Measurements from ENCODE around the gene TASP1. TPM values are rescaled to one million over a fixed set of nuclear protein-coding genes. Genes with fewer than 3 reads are reported as not detected.

The TASP1 gene, protein sequence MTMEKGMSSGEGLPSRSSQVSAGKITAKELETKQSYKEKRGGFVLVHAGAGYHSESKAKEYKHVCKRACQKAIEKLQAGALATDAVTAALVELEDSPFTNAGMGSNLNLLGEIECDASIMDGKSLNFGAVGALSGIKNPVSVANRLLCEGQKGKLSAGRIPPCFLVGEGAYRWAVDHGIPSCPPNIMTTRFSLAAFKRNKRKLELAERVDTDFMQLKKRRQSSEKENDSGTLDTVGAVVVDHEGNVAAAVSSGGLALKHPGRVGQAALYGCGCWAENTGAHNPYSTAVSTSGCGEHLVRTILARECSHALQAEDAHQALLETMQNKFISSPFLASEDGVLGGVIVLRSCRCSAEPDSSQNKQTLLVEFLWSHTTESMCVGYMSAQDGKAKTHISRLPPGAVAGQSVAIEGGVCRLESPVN
- polyA plus RNA-seq (2012; ENCODE audit: missing spikeins) = 9.7 TPM

DNA sequence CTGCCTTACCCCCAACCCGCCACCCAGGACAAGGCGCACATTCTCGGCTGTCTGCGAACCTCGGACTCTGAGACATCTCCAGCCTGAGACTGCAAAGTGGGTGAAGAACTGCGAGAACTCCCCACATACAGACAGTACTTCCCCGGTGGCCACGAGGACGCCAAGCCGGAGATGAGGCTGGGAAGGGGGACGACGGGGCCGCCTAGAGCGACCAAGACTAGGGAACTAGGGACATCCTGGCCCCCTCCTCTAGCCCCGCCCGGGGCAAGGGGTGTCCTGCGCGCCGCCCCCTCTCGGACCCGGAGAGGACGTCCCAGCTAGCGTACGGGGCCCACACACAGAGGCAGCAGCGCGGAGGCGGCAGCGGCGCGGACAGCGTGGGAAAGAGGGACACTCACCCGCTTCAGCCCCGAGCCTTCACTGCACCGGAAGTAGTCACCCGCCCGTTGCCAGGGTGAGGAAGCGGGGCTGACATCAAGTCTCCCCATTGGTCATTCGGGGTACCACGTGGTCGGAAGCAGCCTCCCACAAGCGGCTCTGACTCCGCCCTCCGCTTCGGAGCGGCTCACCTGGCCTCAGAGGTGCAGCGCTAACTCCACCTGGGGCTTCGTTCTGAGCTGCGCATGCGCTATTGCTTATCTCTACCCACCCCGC lies at the start of gene TASP1:
Gene TASP1, minus strand, starts transcription at position 437 of the 654 bp plus-strand sequence. CDS start 8,854 bp downstream, outside the sequence.
- FAIRE-seq (peak; percentile 98), DNase-seq (ENCODE audit: insufficient read length) (peak; percentile 83)
- TF ChIP-seq POLR2AphosphoS5 (IDR thresholded peaks at IDR 0.05; ENCODE audit: low read depth, low read length) (peak; percentile 68), TAF1 (IDR thresholded peaks at IDR 0.05; ENCODE audit: borderline replicate concordance, low read depth, low read length) (peak; percentile 80), POLR2A (IDR thresholded peaks at IDR 0.05; ENCODE audit: low read depth, low read length) (peak; percentile 77)

DNA sequence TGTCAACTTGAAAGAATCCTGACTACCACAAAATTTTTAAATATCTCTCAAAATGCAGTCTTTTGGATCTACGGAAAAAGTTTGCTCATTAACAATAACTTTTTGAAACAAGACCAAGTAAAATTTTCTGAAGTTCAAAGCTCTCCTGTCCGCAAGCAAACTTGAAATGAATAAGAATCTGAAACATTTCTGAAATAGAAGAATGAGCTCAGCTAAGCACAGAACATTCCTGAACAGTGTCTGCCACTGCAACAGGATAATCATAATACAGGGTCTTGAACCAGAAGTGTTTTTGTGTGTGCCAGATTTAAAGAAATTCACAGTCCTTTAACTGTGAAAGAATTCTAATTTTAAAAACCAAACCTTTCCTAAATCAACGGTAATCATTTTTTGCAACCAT lies 49.1 kb upstream of the TASP1 start:
- FAIRE-seq (no peak), DNase-seq (ENCODE audit: insufficient read length) (no peak)
- TF ChIP-seq POLR2A (IDR thresholded peaks at IDR 0.05; ENCODE audit: low read depth, low read length) = no peak
- no peak for TF ChIP-seq POLR2AphosphoS5 (IDR thresholded peaks at IDR 0.05; ENCODE audit: low read depth, low read length)
- no peak for TF ChIP-seq TAF1 (IDR thresholded peaks at IDR 0.05; ENCODE audit: borderline replicate concordance, low read depth, low read length)

DNA sequence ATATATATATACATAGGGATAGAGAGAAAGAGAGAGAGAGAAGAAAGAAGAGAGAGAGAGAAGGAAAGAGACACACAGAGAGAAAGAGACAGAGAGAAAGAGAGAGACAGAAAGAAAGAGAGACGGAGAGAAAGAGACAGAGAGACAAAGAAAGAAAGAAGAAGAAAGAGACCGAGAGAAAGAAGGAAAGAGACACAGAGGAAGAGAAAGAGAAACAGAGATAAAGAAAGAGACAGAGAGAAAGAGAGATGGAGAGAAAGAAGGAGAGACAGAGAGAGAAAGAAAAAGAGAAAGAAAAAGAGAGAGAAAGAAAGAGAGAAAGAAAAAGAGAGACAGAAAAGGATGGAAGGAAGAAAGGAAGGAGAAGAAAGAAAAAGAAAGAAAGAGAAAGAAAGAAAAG lies 46.9 kb upstream of the TASP1 start:
- FAIRE-seq (no peak), DNase-seq (ENCODE audit: insufficient read length) (no peak)
- TF ChIP-seq POLR2AphosphoS5 (IDR thresholded peaks at IDR 0.05; ENCODE audit: low read depth, low read length) (no peak), POLR2A (IDR thresholded peaks at IDR 0.05; ENCODE audit: low read depth, low read length) (no peak), TAF1 (IDR thresholded peaks at IDR 0.05; ENCODE audit: borderline replicate concordance, low read depth, low read length) (no peak)

DNA sequence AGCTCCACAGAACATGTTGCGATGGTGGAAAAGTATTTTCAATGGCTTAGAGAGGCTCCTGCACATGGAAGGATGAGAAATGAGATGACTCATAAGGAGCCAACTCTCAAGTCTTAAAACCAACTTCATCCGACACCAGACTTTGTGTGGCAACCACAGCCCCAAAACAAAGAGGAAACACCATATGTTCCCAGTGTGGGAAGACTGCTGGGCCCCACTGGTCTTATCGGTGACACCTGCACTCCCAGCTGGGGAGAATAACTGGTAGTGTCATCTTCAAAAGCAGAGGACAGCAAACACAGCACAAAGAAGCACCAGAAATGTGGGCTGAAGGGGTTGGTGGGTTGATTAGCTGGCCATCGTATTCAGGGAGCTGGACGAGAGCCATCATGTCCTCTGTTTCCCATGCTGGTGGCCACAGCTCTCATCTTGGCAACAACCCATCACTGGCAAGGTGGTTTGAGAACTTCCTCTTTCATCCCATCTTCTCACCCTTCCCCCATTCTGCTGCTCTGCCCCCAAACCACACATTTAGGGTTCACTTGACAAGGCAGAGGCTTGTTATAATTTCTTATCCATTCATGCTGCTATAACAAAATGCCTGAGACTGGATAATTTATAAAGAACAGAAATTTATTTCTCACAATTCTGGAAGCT lies 46.0 kb upstream of the TASP1 start:
- TF ChIP-seq POLR2A (IDR thresholded peaks at IDR 0.05; ENCODE audit: low read depth, low read length) (no peak), TAF1 (IDR thresholded peaks at IDR 0.05; ENCODE audit: borderline replicate concordance, low read depth, low read length) (no peak), POLR2AphosphoS5 (IDR thresholded peaks at IDR 0.05; ENCODE audit: low read depth, low read length) (no peak)
- FAIRE-seq (peak; percentile 61), DNase-seq (ENCODE audit: insufficient read length) (no peak)

DNA sequence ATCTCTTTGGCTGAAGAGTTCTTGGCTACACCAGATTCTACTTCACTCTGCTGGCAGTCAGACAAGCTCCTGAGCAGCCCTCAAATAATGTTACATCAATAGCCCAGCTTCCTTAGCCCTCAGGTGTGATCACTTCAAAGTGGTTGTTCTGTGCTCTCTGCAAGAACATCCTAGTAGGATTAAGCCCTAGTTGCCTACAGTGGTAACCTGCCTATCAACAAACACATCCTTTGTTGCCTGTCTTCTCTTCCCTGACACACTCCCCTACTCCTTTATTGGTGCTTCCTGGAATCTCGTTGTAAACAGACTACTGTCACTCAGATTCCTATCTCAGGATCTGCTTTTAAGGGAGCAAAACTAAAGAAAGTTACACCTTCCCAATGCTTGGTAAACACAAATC lies 45.1 kb upstream of the TASP1 start:
- TF ChIP-seq POLR2AphosphoS5 (IDR thresholded peaks at IDR 0.05; ENCODE audit: low read depth, low read length) (no peak), POLR2A (IDR thresholded peaks at IDR 0.05; ENCODE audit: low read depth, low read length) (no peak), TAF1 (IDR thresholded peaks at IDR 0.05; ENCODE audit: borderline replicate concordance, low read depth, low read length) (no peak)
- FAIRE-seq (no peak), DNase-seq (ENCODE audit: insufficient read length) (no peak)

DNA sequence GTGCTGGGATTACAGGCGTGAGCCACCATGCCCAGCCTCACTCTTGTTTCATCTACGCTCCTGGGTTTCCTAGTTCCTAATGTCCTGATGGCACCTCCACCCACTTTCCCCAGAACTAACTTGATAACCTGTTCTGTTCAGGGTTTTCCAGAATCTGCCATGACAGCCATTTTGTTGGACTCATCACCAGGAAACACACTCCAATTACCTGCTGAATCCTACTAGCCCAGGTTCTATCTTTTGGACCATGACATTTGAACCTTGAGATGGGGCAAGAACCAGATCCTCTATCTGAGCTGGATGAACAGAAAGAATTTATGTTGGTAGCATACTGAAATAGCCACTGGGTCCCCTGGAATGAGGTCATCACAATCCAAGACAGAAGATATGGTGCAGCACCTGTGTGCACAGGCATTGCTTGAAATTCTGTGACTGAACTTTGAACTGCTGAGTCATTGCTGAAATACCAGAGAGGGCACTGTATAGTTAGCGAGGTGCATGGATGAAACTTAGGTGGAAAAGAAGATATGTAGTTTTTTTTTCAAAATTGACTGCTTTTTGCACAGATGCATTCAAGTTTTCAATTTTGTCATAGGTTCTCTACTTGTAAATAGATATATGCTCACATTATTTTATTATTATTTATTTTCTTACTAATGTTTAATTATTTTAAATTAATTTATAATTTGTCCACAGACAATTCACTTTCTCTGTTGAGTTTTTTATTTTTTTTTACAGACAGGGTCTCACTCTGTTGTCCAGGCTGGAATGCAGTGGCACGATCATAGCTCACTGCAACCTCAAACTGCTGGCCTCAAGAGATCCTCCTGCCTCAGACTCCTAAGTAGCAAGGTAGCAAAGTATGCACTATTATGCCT lies 42.8 kb upstream of the TASP1 start:
- FAIRE-seq (peak; percentile 68), DNase-seq (ENCODE audit: insufficient read length) (peak; percentile 23)
- TF ChIP-seq POLR2AphosphoS5 (IDR thresholded peaks at IDR 0.05; ENCODE audit: low read depth, low read length) (no peak), POLR2A (IDR thresholded peaks at IDR 0.05; ENCODE audit: low read depth, low read length) (no peak), TAF1 (IDR thresholded peaks at IDR 0.05; ENCODE audit: borderline replicate concordance, low read depth, low read length) (no peak)

DNA sequence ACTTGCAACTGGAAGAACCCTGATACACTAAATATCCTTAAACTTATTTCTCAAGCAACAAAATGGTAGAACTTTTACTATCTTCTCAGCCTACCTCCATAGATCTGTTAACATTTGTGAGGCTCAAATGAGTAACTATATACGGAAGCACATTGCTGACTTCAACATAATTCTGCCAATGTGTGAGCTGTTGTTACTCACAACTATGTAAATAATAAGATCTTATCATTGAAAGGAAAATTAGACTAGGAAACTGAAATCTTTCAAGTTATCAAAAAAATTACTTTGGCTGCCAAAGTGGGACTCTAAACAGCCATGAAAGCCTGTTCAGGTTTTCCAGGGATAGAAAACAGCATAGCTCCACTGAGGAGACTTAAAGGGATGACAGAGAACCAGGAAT lies 40.2 kb upstream of the TASP1 start:
- FAIRE-seq (no peak), DNase-seq (ENCODE audit: insufficient read length) (no peak)
- no peak for TF ChIP-seq POLR2A (IDR thresholded peaks at IDR 0.05; ENCODE audit: low read depth, low read length)
- TF ChIP-seq POLR2AphosphoS5 (IDR thresholded peaks at IDR 0.05; ENCODE audit: low read depth, low read length) = no peak

DNA sequence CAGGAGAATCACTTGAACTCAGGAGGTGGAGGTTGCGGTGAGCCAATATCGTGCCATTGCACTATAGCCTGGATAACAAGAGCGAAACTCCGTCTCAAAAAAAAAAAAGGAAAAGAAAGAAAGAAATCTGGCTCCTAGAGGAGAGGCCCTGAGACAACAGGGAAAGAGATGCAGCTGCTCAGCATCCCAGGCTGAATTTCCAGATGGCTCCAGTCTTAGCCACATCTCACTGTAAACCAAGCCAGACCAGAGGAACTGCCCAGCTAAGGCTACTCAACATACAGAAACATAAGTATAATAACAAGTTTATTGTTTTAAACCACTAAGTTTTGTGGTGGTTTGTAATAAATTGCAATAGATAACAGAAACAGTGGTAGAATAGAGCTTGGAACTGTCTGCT lies 38.5 kb upstream of the TASP1 start:
- DNase-seq (ENCODE audit: insufficient read length) (no peak), FAIRE-seq (no peak)
- TF ChIP-seq TAF1 (IDR thresholded peaks at IDR 0.05; ENCODE audit: borderline replicate concordance, low read depth, low read length) (no peak), POLR2AphosphoS5 (IDR thresholded peaks at IDR 0.05; ENCODE audit: low read depth, low read length) (no peak), POLR2A (IDR thresholded peaks at IDR 0.05; ENCODE audit: low read depth, low read length) (no peak)

DNA sequence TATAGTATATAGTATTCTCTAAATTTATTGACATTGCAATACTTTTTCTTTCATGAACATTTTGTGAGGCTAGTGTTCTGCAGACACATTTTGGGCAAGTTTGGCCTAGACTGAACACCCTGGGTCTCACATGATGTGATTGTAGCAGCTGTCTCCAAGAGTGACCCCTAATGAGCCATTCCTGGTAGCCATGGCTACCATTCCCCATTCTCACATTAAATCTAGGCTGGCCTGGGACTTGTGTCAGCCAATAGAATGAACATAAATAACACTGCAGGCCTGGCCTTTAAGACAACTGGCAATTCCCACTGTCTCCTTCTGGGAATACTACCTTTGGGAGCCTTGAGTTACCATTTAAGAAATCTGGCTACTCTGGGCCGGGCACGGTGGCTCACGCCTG lies 38.0 kb upstream of the TASP1 start:
- DNase-seq (ENCODE audit: insufficient read length) (no peak), FAIRE-seq (no peak)
- TF ChIP-seq TAF1 (IDR thresholded peaks at IDR 0.05; ENCODE audit: borderline replicate concordance, low read depth, low read length) (no peak), POLR2AphosphoS5 (IDR thresholded peaks at IDR 0.05; ENCODE audit: low read depth, low read length) (no peak), POLR2A (IDR thresholded peaks at IDR 0.05; ENCODE audit: low read depth, low read length) (no peak)

DNA sequence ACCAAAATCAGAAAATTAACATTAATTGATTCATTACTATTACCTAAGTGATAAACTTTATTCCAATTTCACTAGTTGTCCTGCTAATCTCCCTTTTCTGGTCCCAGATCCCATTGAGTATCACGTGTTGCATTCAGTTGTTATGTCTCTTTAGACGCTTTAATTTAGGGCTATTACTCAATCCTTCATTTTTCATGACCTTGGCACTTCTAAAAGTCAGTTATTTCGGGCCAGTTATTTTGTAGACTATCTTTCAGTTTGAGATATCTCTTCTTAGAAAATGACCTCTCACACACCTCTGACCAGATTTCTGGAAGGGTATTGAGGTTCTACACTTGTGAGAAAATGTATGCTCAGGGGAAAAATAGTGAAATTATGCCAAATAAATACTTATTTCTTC lies 34.0 kb upstream of the TASP1 start:
- FAIRE-seq (no peak), DNase-seq (ENCODE audit: insufficient read length) (no peak)
- TF ChIP-seq POLR2AphosphoS5 (IDR thresholded peaks at IDR 0.05; ENCODE audit: low read depth, low read length) (no peak), TAF1 (IDR thresholded peaks at IDR 0.05; ENCODE audit: borderline replicate concordance, low read depth, low read length) (no peak), POLR2A (IDR thresholded peaks at IDR 0.05; ENCODE audit: low read depth, low read length) (no peak)

Data from GM12892 (cell line).